ENCODE results near the gene DDX42.

- no peak for TF ChIP-seq CTCF (IDR thresholded peaks at IDR 0.05)
- TF ChIP-seq E2F1 (CRISPR knock-in tag; IDR thresholded peaks at IDR 0.05) = no peak
- TF ChIP-seq, protein P1, sequence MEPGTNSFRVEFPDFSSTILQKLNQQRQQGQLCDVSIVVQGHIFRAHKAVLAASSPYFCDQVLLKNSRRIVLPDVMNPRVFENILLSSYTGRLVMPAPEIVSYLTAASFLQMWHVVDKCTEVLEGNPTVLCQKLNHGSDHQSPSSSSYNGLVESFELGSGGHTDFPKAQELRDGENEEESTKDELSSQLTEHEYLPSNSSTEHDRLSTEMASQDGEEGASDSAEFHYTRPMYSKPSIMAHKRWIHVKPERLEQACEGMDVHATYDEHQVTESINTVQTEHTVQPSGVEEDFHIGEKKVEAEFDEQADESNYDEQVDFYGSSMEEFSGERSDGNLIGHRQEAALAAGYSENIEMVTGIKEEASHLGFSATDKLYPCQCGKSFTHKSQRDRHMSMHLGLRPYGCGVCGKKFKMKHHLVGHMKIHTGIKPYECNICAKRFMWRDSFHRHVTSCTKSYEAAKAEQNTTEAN (CRISPR knock-in tag; IDR thresholded peaks at IDR 0.05) = no peak
- TF ChIP-seq, protein P2, sequence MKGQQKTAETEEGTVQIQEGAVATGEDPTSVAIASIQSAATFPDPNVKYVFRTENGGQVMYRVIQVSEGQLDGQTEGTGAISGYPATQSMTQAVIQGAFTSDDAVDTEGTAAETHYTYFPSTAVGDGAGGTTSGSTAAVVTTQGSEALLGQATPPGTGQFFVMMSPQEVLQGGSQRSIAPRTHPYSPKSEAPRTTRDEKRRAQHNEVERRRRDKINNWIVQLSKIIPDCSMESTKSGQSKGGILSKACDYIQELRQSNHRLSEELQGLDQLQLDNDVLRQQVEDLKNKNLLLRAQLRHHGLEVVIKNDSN (CRISPR knock-in tag; IDR thresholded peaks at IDR 0.05) = no peak
- TF ChIP-seq MAX (CRISPR knock-in tag; IDR thresholded peaks at IDR 0.05) = no peak
- TF ChIP-seq ETV6 (CRISPR knock-in tag; IDR thresholded peaks at IDR 0.05) = no peak
- TF ChIP-seq STAT6 (CRISPR knock-in tag; conservative IDR thresholded peaks at IDR 0.05; ENCODE audit: low read depth) = no peak
- TF ChIP-seq, protein P3, sequence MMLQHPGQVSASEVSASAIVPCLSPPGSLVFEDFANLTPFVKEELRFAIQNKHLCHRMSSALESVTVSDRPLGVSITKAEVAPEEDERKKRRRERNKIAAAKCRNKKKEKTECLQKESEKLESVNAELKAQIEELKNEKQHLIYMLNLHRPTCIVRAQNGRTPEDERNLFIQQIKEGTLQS (CRISPR knock-in tag; conservative IDR thresholded peaks at IDR 0.05) = no peak
- no peak for TF ChIP-seq ZNF425 (CRISPR knock-in tag; conservative IDR thresholded peaks at IDR 0.05)
- TF ChIP-seq, protein P4, sequence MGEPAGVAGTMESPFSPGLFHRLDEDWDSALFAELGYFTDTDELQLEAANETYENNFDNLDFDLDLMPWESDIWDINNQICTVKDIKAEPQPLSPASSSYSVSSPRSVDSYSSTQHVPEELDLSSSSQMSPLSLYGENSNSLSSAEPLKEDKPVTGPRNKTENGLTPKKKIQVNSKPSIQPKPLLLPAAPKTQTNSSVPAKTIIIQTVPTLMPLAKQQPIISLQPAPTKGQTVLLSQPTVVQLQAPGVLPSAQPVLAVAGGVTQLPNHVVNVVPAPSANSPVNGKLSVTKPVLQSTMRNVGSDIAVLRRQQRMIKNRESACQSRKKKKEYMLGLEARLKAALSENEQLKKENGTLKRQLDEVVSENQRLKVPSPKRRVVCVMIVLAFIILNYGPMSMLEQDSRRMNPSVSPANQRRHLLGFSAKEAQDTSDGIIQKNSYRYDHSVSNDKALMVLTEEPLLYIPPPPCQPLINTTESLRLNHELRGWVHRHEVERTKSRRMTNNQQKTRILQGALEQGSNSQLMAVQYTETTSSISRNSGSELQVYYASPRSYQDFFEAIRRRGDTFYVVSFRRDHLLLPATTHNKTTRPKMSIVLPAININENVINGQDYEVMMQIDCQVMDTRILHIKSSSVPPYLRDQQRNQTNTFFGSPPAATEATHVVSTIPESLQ (CRISPR knock-in tag; IDR thresholded peaks at IDR 0.05) = no peak
- TF ChIP-seq, protein P5, sequence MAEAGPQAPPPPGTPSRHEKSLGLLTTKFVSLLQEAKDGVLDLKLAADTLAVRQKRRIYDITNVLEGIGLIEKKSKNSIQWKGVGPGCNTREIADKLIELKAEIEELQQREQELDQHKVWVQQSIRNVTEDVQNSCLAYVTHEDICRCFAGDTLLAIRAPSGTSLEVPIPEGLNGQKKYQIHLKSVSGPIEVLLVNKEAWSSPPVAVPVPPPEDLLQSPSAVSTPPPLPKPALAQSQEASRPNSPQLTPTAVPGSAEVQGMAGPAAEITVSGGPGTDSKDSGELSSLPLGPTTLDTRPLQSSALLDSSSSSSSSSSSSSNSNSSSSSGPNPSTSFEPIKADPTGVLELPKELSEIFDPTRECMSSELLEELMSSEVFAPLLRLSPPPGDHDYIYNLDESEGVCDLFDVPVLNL (CRISPR knock-in tag; IDR thresholded peaks at IDR 0.05; ENCODE audit: borderline replicate concordance, low read depth) = no peak
- no peak for TF ChIP-seq USF2 (CRISPR knock-in tag; IDR thresholded peaks at IDR 0.05)
These were observed 16.1 kb downstream of the DDX42 start for GRCh38 chr17:63790057-63790456.

Measured in WTC11 (cell line).